Measurements from ENCODE around the gene THSD7B.
"Not testable (repeated sequence)": the region's sequence is repeated elsewhere in the genome, so short reads cannot be mapped to it uniquely, and the experiment has no call there.

The THSD7B gene

DNA sequence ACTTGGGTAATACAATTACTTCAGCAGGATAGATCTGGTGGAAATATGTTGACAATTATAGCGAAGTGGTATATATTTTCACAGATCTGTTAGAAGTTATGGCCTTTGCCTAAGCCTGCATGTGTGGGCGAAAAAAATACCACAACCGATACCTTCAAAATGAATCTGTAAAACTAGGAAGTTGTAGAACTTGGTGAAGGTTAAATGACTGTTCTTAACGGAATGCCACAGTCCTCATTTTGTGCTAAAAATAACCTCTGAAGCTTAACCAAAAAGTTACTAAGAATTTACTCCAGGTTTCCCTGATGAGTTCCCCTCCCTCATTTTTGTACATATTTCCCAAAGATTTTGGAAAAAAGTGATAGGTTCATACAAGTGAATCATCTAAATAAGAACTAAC is 550.7 kb downstream of the THSD7B start:
- TF ChIP-seq, protein P1, sequence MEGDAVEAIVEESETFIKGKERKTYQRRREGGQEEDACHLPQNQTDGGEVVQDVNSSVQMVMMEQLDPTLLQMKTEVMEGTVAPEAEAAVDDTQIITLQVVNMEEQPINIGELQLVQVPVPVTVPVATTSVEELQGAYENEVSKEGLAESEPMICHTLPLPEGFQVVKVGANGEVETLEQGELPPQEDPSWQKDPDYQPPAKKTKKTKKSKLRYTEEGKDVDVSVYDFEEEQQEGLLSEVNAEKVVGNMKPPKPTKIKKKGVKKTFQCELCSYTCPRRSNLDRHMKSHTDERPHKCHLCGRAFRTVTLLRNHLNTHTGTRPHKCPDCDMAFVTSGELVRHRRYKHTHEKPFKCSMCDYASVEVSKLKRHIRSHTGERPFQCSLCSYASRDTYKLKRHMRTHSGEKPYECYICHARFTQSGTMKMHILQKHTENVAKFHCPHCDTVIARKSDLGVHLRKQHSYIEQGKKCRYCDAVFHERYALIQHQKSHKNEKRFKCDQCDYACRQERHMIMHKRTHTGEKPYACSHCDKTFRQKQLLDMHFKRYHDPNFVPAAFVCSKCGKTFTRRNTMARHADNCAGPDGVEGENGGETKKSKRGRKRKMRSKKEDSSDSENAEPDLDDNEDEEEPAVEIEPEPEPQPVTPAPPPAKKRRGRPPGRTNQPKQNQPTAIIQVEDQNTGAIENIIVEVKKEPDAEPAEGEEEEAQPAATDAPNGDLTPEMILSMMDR (IDR thresholded peaks at IDR 0.05), result no peak
- Mint-ChIP-seq H3K27me3 (ENCODE audit: low read depth, poor library complexity) (peaks cover 6% of the 10 kb centered on the region), H3K27ac (no peak overlapping the region)

GRCh38 chr2:137321566-137321965 is 556.2 kb downstream of the THSD7B start:
- Mint-ChIP-seq H3K9me3 (peaks cover 5% of the 10 kb centered on the region), H3K4me1 (no peaks in the 10 kb centered on the region)

More for the DNA sequence above, 550.7 kb downstream of the THSD7B start:
- no peak overlapping the region for H3K4me3 Mint-ChIP-seq
- H3K4me1 Mint-ChIP-seq, result no peaks in the 10 kb centered on the region
- no peak for DNase-seq
- no peaks in the 10 kb centered on the region for H3K36me3 Mint-ChIP-seq (ENCODE audit: low read depth)
- peaks cover 38% of the 10 kb centered on the region for H3K9me3 Mint-ChIP-seq

GRCh38 chr2:137331562-137331961 is 566.2 kb downstream of the THSD7B start:
- not testable (repeated sequence) for H3K36me3 Mint-ChIP-seq (ENCODE audit: low read depth); H3K27me3 Mint-ChIP-seq (ENCODE audit: low read depth, poor library complexity); H3K27ac Mint-ChIP-seq; DNase-seq; H3K4me3 Mint-ChIP-seq; H3K4me1 Mint-ChIP-seq
- peaks cover 24% of the 10 kb centered on the region for H3K9me3 Mint-ChIP-seq

More at GRCh38 chr2:137321566-137321965, 556.2 kb downstream of the THSD7B start:
- Mint-ChIP-seq H3K27me3 (ENCODE audit: low read depth, poor library complexity) (no peaks in the 10 kb centered on the region), H3K4me3 (no peak overlapping the region), H3K27ac (no peak overlapping the region), H3K36me3 (ENCODE audit: low read depth) (no peaks in the 10 kb centered on the region)
- DNase-seq, result no peak
- TF ChIP-seq, protein P1 (IDR thresholded peaks at IDR 0.05), result no peak

GRCh38 chr2:137333386-137334165 is 568.2 kb downstream of the THSD7B start:
- H3K27ac Mint-ChIP-seq, result no peak overlapping the region
- peaks cover 9% of the 10 kb centered on the region for H3K36me3 Mint-ChIP-seq (ENCODE audit: low read depth)
- no peak overlapping the region for H3K4me3 Mint-ChIP-seq
- no peaks in the 10 kb centered on the region for H3K27me3 Mint-ChIP-seq (ENCODE audit: low read depth, poor library complexity)
- H3K9me3 Mint-ChIP-seq, result peaks cover 24% of the 10 kb centered on the region
- no peaks in the 10 kb centered on the region for H3K4me1 Mint-ChIP-seq
- DNase-seq, result no peak
- TF ChIP-seq, protein P1 (IDR thresholded peaks at IDR 0.05), result no peak

DNA sequence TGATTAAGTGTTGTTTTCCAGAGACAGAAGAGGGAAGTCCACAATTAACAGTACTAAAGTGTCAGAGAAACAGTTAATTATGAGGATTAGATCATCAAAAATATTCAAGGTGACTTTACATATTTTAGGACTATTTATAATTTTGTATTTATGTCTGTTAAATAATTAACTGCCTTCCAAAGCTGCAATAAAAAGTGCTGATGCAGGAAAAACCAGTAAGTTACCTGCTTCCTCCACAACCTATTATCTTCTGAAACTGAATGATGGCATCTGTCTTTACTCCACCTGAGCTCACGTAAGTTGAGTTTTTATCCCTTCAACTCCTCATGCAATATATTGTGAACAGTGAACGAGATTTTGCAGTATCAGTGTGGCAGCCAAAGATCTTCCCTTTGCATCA is 570.7 kb downstream of the THSD7B start:
- Mint-ChIP-seq H3K27ac (no peak overlapping the region), H3K36me3 (ENCODE audit: low read depth) (no peaks in the 10 kb centered on the region), H3K27me3 (ENCODE audit: low read depth, poor library complexity) (no peaks in the 10 kb centered on the region), H3K4me3 (no peak overlapping the region), H3K4me1 (no peaks in the 10 kb centered on the region), H3K9me3 (peaks cover 2% of the 10 kb centered on the region)
- TF ChIP-seq, protein P1 (IDR thresholded peaks at IDR 0.05), result no peak
- no peak for DNase-seq

DNA sequence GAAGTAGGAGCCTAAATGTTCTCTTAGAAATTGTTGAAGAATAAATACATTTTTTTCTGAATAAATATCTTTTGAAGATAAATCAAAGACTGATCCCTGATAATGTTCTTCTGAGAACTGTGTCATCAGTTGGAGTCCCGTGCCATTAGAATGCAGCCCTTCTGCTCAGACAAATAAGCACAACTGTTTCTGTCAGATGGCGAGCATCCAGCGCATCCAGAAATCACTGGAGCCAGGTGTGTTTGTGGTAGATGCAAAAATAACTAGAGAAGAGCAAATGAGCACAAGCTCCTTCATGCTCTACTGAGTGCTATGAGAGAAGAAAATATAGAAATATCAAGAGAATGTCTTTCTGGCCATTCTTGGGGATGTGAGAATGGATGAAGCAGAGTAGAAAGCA is 573.7 kb downstream of the THSD7B start:
- Mint-ChIP-seq H3K27ac (no peak overlapping the region), H3K36me3 (ENCODE audit: low read depth) (no peaks in the 10 kb centered on the region), H3K9me3 (no peaks in the 10 kb centered on the region), H3K27me3 (ENCODE audit: low read depth, poor library complexity) (peaks cover 3% of the 10 kb centered on the region), H3K4me3 (no peak overlapping the region), H3K4me1 (peaks cover 6% of the 10 kb centered on the region)
- TF ChIP-seq, protein P1 (IDR thresholded peaks at IDR 0.05), result no peak
- no peak for DNase-seq

Data from nephron progenitor cell (in vitro differentiated cells).